GM12892 (cell line): ENCODE measurements around the gene GALNT18.
A peak's percentile ranks its signal among the peaks of the same experiment; 100 is the strongest.

Source experiments
- DNase-seq: peaks from one replicate; pipeline ENCODE4 v3.0.0; 2011; ENCODE audit not compliant: insufficient read length
- FAIRE-seq: peaks from 2 replicates; lab custom pipeline; 2011; peaks lifted over from hg19 to GRCh38; lab: Jason Lieb, UNC
- POLR2A ChIP-seq: IDR thresholded peaks from 2 replicates; pipeline ENCODE4 v1.6.1; 2011; ENCODE audit warnings: low read depth, low read length, control low read depth
- POLR2AphosphoS5 ChIP-seq: IDR thresholded peaks from 2 replicates; pipeline ENCODE4 v1.6.1; 2011; ENCODE audit warnings: low read depth, low read length, control low read depth
- TAF1 ChIP-seq: IDR thresholded peaks from 2 replicates; pipeline ENCODE4 v1.6.1; 2011; ENCODE audit warnings: low read depth, mild to moderate bottlenecking, control low read depth, low read length, borderline replicate concordance

The GALNT18 gene

DNA sequence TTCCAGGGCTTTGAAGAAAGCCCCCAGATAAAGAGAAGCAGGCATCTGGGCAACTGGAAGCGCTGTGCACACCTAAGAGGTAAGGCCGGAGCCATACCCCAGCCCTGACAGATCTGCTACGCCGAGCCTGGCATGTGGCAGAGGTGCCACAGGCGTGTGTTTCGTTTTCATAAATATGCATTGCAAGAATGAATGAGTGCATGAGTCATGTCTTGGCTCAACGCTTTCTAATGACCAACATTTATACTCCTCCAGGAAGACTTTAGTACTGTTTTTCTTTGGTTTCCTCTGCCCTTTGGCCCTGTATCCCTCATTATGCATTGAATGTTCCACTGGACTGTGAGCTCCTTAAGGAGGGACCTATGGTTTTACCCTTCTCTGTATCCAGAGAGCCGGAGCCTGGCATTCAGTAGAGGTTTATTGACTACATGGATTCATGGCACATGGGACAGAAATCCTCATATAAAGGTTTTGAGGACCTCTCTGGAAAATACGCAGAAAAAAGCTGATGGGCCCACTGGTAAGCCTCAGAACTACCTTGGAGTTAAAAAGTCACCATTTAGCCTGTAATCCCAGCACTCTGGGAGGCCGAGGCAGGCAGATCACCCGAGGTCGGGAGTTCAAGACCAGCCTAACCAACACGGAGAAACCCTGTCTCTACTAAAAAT is 229.9 kb downstream of the GALNT18 start:
- FAIRE-seq (peak; percentile 38), DNase-seq (no peak)
- TF ChIP-seq TAF1: no peak
- no peak for TF ChIP-seq POLR2A
- TF ChIP-seq POLR2AphosphoS5: no peak

DNA sequence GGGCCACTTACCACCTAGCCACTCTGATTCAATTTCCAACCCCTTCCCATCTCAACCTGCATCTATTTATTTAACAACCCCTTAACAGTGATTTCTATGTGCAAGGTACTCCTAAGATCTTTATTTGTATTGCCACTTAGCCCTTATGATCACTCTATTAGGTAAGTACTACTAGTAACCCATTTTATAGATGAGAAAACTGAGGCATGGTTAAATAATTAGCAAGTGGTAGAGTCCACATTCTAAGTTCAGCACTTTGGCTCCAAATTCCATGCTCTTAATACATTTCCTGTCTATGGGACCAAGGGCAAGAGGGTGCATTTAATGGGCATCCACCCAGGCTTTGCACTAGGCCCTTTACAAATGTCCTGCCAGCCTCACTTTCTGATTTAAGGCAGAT is 230.6 kb downstream of the GALNT18 start:
- FAIRE-seq (no peak), DNase-seq (no peak)
- TF ChIP-seq POLR2AphosphoS5: no peak
- no peak for TF ChIP-seq TAF1
- TF ChIP-seq POLR2A: no peak

GRCh38 chr11:11390068-11390771 is 231.6 kb downstream of the GALNT18 start:
- no peak for DNase-seq
- TF ChIP-seq POLR2AphosphoS5: no peak
- no peak for TF ChIP-seq TAF1
- no peak for TF ChIP-seq POLR2A
- FAIRE-seq: no peak

DNA sequence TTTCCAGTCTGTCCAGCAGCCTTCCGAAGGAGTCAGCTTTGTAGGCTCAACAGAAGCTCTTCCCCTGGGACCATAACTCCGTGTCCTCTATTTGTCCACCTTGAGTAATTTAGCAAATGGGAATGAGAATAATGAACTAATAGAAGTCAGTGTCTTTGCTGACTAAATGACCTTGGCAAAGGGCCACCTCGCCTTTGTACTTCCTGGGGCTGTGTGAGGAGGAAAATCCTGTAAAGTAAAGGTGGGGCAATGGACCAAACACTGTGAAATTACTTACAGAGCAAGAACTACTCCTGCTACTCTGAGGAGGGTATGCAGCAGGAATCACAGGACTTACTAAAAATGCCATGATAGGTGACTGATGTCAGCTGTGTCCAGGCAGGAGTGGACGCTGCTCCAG is 232.6 kb downstream of the GALNT18 start:
- FAIRE-seq: no peak
- TF ChIP-seq POLR2A (no peak), TAF1 (no peak), POLR2AphosphoS5 (no peak)
- DNase-seq: no peak

- FAIRE-seq: no peak
- TF ChIP-seq TAF1 (no peak), POLR2A (no peak), POLR2AphosphoS5 (no peak)
- DNase-seq: no peak
These were observed 234.0 kb downstream of the GALNT18 start for GRCh38 chr11:11387622-11388305.

DNA sequence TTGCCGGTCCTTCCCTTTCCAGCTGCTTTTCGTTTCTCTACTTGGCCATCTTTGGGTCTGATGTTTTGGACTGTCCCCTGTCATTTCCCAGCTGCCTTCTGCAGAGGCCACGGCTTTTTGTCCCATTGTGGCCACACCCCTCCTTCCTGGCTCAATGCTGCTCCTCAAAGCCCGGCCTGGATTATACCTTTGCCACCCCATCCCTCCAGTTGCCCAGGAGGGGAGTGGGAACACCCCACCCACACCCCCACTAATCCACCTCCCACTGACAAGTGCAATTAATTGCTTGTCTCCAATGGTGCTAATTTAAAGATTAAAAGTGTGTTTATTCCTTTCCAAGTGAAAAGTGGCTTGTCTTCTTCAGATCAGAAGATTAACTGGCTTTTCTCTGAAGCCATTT is 234.6 kb downstream of the GALNT18 start:
- TF ChIP-seq POLR2AphosphoS5 (no peak), TAF1 (no peak), POLR2A (no peak)
- no peak for DNase-seq
- no peak for FAIRE-seq

DNA sequence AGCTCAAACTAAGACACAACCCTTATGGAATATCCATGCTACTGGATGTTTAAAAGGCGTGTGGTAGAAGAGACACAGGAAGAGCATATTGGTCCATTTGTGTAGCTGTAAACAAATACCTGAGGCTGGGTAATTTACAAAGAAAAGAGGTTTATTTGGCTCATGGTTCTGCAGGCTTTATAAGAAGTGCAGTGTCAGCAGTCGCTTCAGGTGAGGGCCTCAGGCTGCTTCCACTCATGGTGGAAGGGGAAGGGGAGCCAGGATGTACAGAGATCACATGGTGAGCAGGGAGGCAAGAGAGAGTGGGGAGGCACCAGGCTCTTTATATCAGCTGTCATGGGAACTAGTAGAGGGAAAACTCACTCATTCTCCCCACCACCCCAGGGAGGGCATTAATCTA is 237.0 kb downstream of the GALNT18 start:
- FAIRE-seq: no peak

GRCh38 chr11:11383995-11384394 is 237.8 kb downstream of the GALNT18 start:
- no peak for FAIRE-seq
- DNase-seq: no peak
- TF ChIP-seq POLR2AphosphoS5: no peak
- TF ChIP-seq TAF1: no peak
- TF ChIP-seq POLR2A: no peak

More for the DNA sequence above, 237.0 kb downstream of the GALNT18 start:
- no peak for TF ChIP-seq POLR2AphosphoS5
- TF ChIP-seq POLR2A: no peak
- no peak for TF ChIP-seq TAF1
- DNase-seq: no peak

DNA sequence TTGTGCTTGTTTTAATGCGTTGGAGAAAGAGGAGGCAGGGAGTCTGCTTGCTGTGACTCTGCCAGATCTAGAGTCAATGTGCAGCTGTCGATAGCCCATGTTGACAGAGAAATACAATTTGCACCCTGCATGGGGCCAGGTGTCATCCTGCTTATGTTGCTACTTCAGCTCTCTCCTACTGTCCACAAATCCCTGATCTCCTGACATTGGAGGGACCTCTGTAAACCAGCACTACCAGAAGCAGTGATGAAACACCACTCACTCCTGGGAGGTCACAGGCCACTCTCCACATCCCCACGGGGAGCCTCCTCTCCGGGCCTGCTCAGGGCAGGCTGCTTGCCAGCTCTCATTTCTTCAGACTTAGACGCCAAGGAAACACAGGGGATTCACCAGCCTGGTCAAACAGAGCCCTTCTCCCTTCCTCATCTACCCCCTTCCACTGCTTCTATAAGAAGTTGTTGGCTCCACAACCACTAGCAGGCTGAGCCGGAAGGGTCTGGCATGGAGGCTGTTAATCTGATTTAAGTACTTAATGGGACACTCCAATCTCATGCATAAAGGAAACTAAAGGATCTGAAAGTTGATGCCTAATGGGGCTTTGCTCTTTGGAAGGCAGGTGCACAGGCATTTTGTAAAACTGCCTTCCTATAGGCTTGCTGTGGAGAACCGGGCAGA is 238.8 kb downstream of the GALNT18 start:
- FAIRE-seq (no peak), DNase-seq (no peak)

DNA sequence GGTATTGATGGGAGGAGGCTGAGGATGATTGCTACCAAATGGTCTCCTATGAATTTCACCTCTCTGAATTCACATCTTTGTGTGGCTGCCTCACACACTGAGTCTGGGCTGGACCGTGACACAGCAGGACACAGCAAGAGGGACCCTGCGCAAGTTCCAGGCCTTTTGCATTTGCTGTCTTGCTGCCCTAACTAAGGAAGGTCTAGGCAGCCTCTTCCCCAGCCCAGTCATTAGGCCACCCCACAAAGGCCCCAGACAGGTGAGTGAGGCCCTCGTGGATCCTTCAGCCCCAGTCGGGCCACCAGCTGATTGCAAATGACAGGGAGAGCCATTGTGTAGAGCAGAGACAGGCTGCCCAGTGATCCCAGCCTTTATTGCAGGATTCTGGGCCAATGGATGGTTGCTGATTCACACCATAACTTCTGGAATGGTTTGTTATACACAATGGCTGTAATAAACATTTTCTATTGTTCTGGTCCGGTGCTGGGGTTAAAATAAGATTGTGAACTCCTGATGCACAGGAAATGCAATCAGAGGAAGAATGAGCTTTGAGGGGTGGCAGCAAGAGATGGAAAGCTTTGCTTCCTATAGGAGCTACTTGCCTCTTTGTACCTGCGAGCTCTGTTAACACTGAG is 240.2 kb downstream of the GALNT18 start:
- no peak for FAIRE-seq
- DNase-seq: no peak
- TF ChIP-seq POLR2A (no peak), TAF1 (no peak)

More for the DNA sequence above, 238.8 kb downstream of the GALNT18 start:
- no peak for TF ChIP-seq TAF1

DNA sequence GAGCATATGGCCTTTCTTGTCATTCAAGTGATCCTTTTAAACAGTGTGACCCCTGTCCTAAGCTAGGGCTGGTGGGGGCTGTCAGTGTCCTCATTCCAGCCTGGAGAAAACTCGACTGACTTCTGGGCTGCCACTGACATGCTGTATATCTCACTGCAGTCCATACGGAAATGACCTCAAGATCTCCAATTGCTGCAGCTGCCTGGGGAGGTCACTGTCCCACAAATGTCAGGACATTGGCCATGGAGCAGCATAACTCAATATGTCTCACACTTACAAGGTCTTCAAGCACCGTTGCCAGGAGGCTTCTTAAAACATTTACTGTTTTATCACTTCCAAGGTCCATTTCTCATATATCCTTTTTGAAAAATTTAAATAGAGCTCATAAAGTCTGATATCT is 240.9 kb downstream of the GALNT18 start:
- TF ChIP-seq POLR2AphosphoS5 (no peak), POLR2A (no peak), TAF1 (no peak)
- FAIRE-seq: no peak
- DNase-seq: no peak

DNA sequence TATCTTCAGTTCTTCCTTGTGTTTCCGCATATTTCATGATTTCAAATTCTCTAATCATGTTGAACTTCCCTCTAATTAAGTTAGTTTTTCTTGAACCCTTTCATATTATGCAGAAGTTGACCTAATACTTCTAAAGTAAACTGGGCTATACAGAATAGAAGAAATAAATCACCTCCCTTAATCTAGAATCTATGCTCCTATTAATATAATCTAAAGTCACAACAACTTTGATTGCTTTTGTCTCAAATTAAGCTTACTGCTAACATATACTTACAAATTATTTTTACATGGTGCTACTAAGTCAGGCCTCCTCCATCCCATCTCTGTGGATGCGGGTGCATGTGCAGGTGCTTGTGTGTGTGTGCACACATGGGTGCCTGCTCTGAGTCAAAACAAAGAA is 241.5 kb downstream of the GALNT18 start:
- DNase-seq (no peak), FAIRE-seq (no peak)
- TF ChIP-seq POLR2A (no peak), POLR2AphosphoS5 (no peak), TAF1 (no peak)
